Breast epithelium (tissue), 3 donors: ENCODE data around the gene PLD4.

Source experiments
- POLR2A ChIP-seq: fragments of 450-650 bp; IDR thresholded peaks from one replicate; pipeline ENCODE4 v1.6.1; 2016; ENCODE audit warnings: antibody characterized with exemption, mild to moderate bottlenecking, moderate library complexity
- TF ChIP-seq, protein P1 (sequence below), 3 donors: fragments of 450-650 bp; IDR thresholded peaks; one replicate each; pipeline ENCODE4 v1.5.1; 2016 to 2017; ENCODE audit warnings: antibody characterized with exemption in 3 of 3, mild to moderate bottlenecking in 3 of 3, moderate library complexity in 3 of 3

DNA sequence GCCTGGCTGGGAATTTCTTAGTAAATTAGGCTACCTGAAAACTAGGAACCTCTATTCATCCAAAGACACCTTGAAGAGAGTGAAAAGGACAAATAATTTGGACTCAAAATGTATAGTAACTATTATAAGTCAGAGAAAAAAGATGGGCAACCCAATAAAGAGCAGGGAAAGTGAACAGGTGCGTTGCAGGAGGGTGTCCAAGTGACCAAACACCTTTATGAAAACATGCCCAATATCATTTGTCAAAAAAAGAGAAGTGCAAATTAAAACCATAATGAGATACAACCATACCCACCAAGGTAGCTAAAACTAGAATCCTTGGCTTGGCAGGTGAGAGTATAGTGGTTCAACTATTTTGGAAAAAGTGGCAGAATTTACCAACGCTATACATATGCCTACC is 24.9 kb upstream of the PLD4 start:
- TF ChIP-seq, protein P1, sequence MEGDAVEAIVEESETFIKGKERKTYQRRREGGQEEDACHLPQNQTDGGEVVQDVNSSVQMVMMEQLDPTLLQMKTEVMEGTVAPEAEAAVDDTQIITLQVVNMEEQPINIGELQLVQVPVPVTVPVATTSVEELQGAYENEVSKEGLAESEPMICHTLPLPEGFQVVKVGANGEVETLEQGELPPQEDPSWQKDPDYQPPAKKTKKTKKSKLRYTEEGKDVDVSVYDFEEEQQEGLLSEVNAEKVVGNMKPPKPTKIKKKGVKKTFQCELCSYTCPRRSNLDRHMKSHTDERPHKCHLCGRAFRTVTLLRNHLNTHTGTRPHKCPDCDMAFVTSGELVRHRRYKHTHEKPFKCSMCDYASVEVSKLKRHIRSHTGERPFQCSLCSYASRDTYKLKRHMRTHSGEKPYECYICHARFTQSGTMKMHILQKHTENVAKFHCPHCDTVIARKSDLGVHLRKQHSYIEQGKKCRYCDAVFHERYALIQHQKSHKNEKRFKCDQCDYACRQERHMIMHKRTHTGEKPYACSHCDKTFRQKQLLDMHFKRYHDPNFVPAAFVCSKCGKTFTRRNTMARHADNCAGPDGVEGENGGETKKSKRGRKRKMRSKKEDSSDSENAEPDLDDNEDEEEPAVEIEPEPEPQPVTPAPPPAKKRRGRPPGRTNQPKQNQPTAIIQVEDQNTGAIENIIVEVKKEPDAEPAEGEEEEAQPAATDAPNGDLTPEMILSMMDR (IDR thresholded peaks at IDR 0.05): no peak
- no peak for TF ChIP-seq POLR2A
